ENCODE results near the gene ANKRD12. TPM values are rescaled to one million over a fixed set of nuclear protein-coding genes. Genes with fewer than 3 reads are reported as not detected.
"Not testable (repeated sequence)": the region's sequence is repeated elsewhere in the genome, so short reads cannot be mapped to it uniquely, and the experiment has no call there.

ANKRD12 gene
- polyA plus RNA-seq, 1 experiment: 10.4 TPM

DNA sequence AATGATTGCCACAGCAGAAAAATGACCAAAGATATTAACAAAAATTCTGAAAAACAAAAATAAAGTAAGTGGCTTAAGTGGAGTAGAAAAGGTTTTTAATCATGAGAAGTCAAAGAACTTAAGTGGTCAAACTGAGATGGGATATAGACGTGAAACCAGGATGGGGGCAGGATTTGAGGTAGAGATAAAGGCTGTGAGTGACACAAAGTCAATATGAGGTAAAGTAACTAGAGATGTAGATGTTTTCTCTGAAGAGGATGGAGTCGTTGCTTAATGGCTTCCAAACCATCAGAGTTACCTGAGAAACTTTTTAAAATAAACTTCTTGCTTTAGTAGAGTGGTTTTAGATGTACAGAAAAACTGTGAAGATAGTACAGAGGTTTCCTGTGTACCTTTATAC is 21.2 kb downstream of the ANKRD12 start:
- TF ChIP-seq, protein P1, sequence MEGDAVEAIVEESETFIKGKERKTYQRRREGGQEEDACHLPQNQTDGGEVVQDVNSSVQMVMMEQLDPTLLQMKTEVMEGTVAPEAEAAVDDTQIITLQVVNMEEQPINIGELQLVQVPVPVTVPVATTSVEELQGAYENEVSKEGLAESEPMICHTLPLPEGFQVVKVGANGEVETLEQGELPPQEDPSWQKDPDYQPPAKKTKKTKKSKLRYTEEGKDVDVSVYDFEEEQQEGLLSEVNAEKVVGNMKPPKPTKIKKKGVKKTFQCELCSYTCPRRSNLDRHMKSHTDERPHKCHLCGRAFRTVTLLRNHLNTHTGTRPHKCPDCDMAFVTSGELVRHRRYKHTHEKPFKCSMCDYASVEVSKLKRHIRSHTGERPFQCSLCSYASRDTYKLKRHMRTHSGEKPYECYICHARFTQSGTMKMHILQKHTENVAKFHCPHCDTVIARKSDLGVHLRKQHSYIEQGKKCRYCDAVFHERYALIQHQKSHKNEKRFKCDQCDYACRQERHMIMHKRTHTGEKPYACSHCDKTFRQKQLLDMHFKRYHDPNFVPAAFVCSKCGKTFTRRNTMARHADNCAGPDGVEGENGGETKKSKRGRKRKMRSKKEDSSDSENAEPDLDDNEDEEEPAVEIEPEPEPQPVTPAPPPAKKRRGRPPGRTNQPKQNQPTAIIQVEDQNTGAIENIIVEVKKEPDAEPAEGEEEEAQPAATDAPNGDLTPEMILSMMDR (IDR thresholded peaks at IDR 0.05; ENCODE audit: low read depth, low read length): no peak
- ChIA-PET POLR2A (no interaction called here), CTCF (no interaction called here)
- Histone ChIP-seq H3K9me3 (ENCODE audit: control insufficient read depth, insufficient read depth, low read length) (no peaks in the 10 kb centered on the region), H3K4me3 (ENCODE audit: low read depth, low read length) (no peak overlapping the region), H3K27me3 (ENCODE audit: control insufficient read depth, insufficient read depth, low read length) (no peaks in the 10 kb centered on the region), H3K27ac (ENCODE audit: low read depth, low read length) (no peak overlapping the region)
- no peak for DNase-seq (ENCODE audit: low read depth, low spot score)

DNA sequence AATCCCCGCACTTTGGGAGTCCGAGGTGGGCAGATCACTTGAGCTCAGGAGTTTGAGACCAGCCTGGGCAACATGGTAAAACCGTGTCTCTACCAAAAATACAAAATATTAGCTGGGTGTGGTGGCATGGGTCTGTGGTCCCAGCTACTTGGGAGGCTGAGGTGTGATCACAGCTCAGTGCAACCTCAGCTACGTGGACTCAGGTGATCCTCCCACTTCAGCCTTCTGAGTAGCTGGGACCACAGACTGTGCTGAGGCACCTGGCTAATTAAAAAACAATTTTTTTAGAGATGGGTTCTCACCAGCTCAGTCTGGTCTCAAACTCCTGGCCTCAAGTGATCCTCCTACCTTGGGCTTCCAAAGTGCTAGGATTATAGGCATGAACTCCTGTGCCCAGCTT is 23.4 kb downstream of the ANKRD12 start:
- Histone ChIP-seq H3K27ac (ENCODE audit: low read depth, low read length) (no peak overlapping the region), H3K4me3 (ENCODE audit: low read depth, low read length) (no peak overlapping the region), H3K27me3 (ENCODE audit: control insufficient read depth, insufficient read depth, low read length) (no peaks in the 10 kb centered on the region), H3K9me3 (ENCODE audit: control insufficient read depth, insufficient read depth, low read length) (no peaks in the 10 kb centered on the region)
- ChIA-PET CTCF (interaction anchor here (1.1 kb wide), 1 partner anchor 19 kb away, joined by 3 read pairs; no protein-coding TSS in a partner anchor), POLR2A (interaction anchor here (0.6 kb wide), 1 partner anchor 33 kb away, joined by 3 read pairs; no protein-coding TSS in a partner anchor)
- TF ChIP-seq, protein P1 (IDR thresholded peaks at IDR 0.05; ENCODE audit: low read depth, low read length): no peak
- no peak for DNase-seq (ENCODE audit: low read depth, low spot score)

DNA sequence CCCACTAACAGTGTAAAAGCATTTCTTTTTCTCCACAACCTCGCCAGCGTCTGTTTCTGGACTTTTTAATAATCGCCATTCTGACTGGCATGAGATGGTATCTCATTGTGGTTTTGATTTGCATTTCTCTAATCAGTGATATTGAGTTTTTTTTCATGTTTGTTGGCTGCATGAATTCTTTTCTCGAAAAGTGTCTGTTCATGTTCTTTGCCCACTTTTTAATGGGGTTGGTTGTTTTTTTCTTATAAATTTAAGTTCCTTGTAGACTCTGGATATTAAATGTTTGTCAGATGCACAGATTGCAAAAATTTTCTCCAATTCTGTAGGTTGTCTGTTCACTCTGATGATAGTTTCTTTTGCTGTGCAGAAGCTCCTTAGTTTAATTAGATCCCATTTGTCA is 26.1 kb downstream of the ANKRD12 start:
- CTCF ChIA-PET; DNase-seq (ENCODE audit: low read depth, low spot score); H3K4me3 ChIP-seq (ENCODE audit: low read depth, low read length); POLR2A ChIA-PET; H3K27me3 ChIP-seq (ENCODE audit: control insufficient read depth, insufficient read depth, low read length); H3K9me3 ChIP-seq (ENCODE audit: control insufficient read depth, insufficient read depth, low read length); H3K27ac ChIP-seq (ENCODE audit: low read depth, low read length): not testable (repeated sequence)

DNA sequence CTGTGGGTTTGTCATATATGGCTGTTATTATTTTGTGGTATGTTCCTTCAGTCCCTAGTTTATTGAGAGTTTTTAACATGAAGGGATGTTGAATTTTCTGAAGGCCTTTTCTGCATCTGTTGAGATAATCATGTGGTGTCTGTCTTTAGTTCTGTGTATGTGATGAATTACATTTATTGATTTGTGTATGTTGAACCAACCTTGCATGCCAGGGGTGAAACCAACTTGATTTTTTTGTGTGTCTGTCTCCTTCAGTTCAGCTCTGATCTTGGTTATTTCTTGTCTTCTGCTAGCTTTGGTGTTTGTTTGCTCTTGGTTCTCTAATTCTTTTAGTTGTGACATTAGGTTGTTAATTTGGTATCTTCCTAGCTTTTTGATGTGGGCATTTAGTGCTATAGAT is 27.6 kb downstream of the ANKRD12 start:
- H3K9me3 ChIP-seq (ENCODE audit: control insufficient read depth, insufficient read depth, low read length); H3K4me3 ChIP-seq (ENCODE audit: low read depth, low read length); H3K27me3 ChIP-seq (ENCODE audit: control insufficient read depth, insufficient read depth, low read length); H3K27ac ChIP-seq (ENCODE audit: low read depth, low read length); CTCF ChIA-PET; DNase-seq (ENCODE audit: low read depth, low spot score): not testable (repeated sequence)
- POLR2A ChIA-PET: interaction anchor here (0.6 kb wide), 1 partner anchor 164 kb away, joined by 3 read pairs; no protein-coding TSS in a partner anchor

DNA sequence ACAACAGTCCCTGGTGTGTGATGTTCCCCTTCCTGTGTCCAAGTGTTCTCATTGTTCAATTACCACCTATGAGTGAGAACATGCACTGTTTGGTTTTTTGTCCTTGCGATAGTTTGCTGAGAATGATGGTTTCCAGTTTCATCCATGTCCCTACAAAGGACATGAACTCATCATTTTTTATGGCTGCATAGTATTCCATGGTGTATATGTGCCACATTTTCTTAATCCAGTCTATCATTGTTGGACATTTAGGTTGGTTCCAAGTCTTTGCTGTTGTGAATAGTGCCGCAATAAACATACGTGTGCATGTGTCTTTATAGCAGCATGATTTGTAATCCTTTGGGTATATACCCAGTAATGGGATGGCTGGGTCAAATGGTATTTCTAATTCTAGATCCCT is 29.3 kb downstream of the ANKRD12 start:
- DNase-seq (ENCODE audit: low read depth, low spot score); POLR2A ChIA-PET; H3K27ac ChIP-seq (ENCODE audit: low read depth, low read length); H3K4me3 ChIP-seq (ENCODE audit: low read depth, low read length); CTCF ChIA-PET; H3K9me3 ChIP-seq (ENCODE audit: control insufficient read depth, insufficient read depth, low read length); H3K27me3 ChIP-seq (ENCODE audit: control insufficient read depth, insufficient read depth, low read length): not testable (repeated sequence)

DNA sequence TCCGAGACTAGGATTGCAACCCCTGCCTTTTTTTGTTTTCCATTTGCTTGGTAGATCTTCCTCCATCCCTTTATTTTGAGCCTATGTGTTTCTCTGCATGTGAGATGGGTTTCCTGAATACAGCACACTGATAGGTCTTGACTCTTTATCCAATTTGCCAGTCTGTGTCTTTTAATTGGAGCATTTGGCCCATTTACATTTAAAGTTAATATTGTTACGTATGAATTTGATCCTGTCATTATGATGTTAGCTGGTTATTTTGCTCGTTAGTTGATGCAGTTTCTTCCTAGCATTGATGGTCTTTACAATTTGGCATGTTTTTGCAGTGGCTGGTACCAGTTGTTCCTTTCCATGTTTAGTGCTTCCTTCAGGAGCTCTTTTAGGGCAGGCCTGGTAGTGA is 32.9 kb downstream of the ANKRD12 start:
- H3K27me3 ChIP-seq (ENCODE audit: control insufficient read depth, insufficient read depth, low read length); POLR2A ChIA-PET; H3K4me3 ChIP-seq (ENCODE audit: low read depth, low read length); H3K27ac ChIP-seq (ENCODE audit: low read depth, low read length); H3K9me3 ChIP-seq (ENCODE audit: control insufficient read depth, insufficient read depth, low read length); DNase-seq (ENCODE audit: low read depth, low spot score): not testable (repeated sequence)
- CTCF ChIA-PET: interaction anchor here (1.5 kb wide), 1 partner anchor 12 kb away, joined by 4 read pairs; no protein-coding TSS in a partner anchor

DNA sequence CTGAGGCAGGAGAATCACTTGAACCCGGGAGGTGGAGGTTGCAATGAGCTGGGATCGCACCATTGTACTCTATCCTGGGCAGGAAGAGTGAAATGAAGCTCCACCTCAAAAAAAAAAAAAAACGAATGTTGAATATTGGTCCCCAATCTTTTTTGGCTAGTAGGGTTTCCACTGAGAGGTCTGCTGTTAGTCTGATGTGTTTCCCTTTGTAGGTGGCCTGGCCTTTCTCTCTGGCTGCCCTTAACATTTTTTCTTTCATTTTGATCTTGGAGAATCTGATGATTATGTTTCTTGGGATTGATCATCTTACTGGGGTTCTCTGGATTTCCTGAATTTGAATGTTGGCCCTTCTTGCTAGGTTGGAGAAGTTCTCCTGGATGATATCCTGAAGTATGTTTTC is 35.3 kb downstream of the ANKRD12 start:
- H3K9me3 ChIP-seq (ENCODE audit: control insufficient read depth, insufficient read depth, low read length); POLR2A ChIA-PET; H3K27ac ChIP-seq (ENCODE audit: low read depth, low read length); H3K4me3 ChIP-seq (ENCODE audit: low read depth, low read length); CTCF ChIA-PET; DNase-seq (ENCODE audit: low read depth, low spot score); H3K27me3 ChIP-seq (ENCODE audit: control insufficient read depth, insufficient read depth, low read length): not testable (repeated sequence)
